Measurements from ENCODE around the gene MCL1. TPM values are rescaled to one million over a fixed set of nuclear protein-coding genes. Genes with fewer than 3 reads are reported as not detected.
"Not testable (repeated sequence)": the region's sequence is repeated elsewhere in the genome, so short reads cannot be mapped to it uniquely, and the experiment has no call there.

Gene MCL1
- total and polyA plus RNA-seq, 2 of the 13 experiments (the other 11 are each of a cell fraction or from before 2014, with no cell fraction given) = 69.5 to 125 TPM

GRCh38 chr1:150626150-150626549, 46.7 kb upstream of the MCL1 start (continued):
- TF ChIP-seq NFAT5 (CRISPR knock-in tag; IDR thresholded peaks at IDR 0.05) = no peak
- TF ChIP-seq CREB1 (IDR thresholded peaks at IDR 0.05) = no peak
- no peak for TF ChIP-seq CREB1 (CRISPR knock-in tag; IDR thresholded peaks at IDR 0.05)
- TF ChIP-seq ZNF501 (CRISPR knock-in tag; IDR thresholded peaks at IDR 0.05) = no peak
- TF ChIP-seq ZNF709 (CRISPR knock-in tag; IDR thresholded peaks at IDR 0.05) = no peak
- TF ChIP-seq ZBTB20 (CRISPR knock-in tag; IDR thresholded peaks at IDR 0.05; ENCODE audit: borderline replicate concordance, low read depth) = no peak
- no peak for TF ChIP-seq ZNF101 (CRISPR knock-in tag; IDR thresholded peaks at IDR 0.05; ENCODE audit: borderline replicate concordance, low read depth)
- TF ChIP-seq REPIN1 (CRISPR knock-in tag; IDR thresholded peaks at IDR 0.05; ENCODE audit: borderline replicate concordance, low read depth) = no peak

GRCh38 chr1:150624546-150624945, 45.1 kb upstream of the MCL1 start:
- ATAC-seq; H3K9me3 ChIP-seq (ENCODE audit: low read length); H3K4me3 ChIP-seq (replicated peaks in 1 of 3; ENCODE audit: insufficient read depth in 1 of 3, low read depth in 2 of 3, low read length in 3 of 3); CTCF ChIA-PET (ENCODE audit: low intra/inter-chr PET ratio, low total read pairs); BruUV-seq (replicated peaks); H3K27ac ChIP-seq (ENCODE audit: extremely low read length, insufficient read depth, low read length); in situ Hi-C loops (cut with HindIII; ENCODE audit: extremely low pct_ligation_motif_present, low pct_unique_long_range_greater_than_20kb); FAIRE-seq; H2AFZ ChIP-seq (ENCODE audit: low read length); H4K20me1 ChIP-seq (ENCODE audit: insufficient read depth, low read length); H3K9ac ChIP-seq (ENCODE audit: insufficient read depth, low read depth, low read length); H3K4me2 ChIP-seq (ENCODE audit: low read depth, low read length); DNase-seq (ENCODE audit: low spot score); H3K27me3 ChIP-seq (ENCODE audit: control insufficient read depth in 1 of 2, insufficient read depth in 2 of 2, low read length in 2 of 2): not testable (repeated sequence)
- intact Hi-C loops (cut with micrococcal nuclease; ENCODE audit: unreplicated experiment) = loop anchor here (5.0 to 10.0 kb wide), 3 partner anchors 70 to 190 kb away; partner anchors contain the start of gene GOLPH3L
- 97% methylated on average over 1 of the region's 1 CpG for WGBS (ENCODE audit: low lambda C conversion rate)
- Histone ChIP-seq H3K4me1 (ENCODE audit: insufficient read depth, low read length) (peaks cover 42% of the 10 kb centered on the region), H3K79me2 (ENCODE audit: insufficient read depth, low read length) (peaks cover 30% of the 10 kb centered on the region), H3K36me3 (replicated peaks in 1 of 2; ENCODE audit: control insufficient read depth in 1 of 2, insufficient read depth in 2 of 2, low read length in 2 of 2) (peaks cover 16 to 61% of the 10 kb centered on the region in 2 experiments)
- POLR2A ChIA-PET = interaction anchor here (0.8 to 0.9 kb wide), 2 partner anchors 45 to 63 kb away, joined by 3 to 4 read pairs; partner anchors contain the start of gene MCL1

GRCh38 chr1:150624134-150624533, 44.7 kb upstream of the MCL1 start:
- H3K9ac ChIP-seq (ENCODE audit: insufficient read depth, low read depth, low read length); H4K20me1 ChIP-seq (ENCODE audit: insufficient read depth, low read length); H3K4me2 ChIP-seq (ENCODE audit: low read depth, low read length); H3K4me3 ChIP-seq (replicated peaks in 1 of 3; ENCODE audit: insufficient read depth in 1 of 3, low read depth in 2 of 3, low read length in 3 of 3); H3K27me3 ChIP-seq (ENCODE audit: control insufficient read depth in 1 of 2, insufficient read depth in 2 of 2, low read length in 2 of 2); H2AFZ ChIP-seq (ENCODE audit: low read length); H3K27ac ChIP-seq (ENCODE audit: extremely low read length, insufficient read depth, low read length); BruUV-seq (replicated peaks); FAIRE-seq; H3K9me3 ChIP-seq (ENCODE audit: low read length); CTCF ChIA-PET (ENCODE audit: low intra/inter-chr PET ratio, low total read pairs); in situ Hi-C loops (cut with HindIII; ENCODE audit: extremely low pct_ligation_motif_present, low pct_unique_long_range_greater_than_20kb); ATAC-seq; DNase-seq (ENCODE audit: low spot score): not testable (repeated sequence)
- peaks cover 17 to 61% of the 10 kb centered on the region in 2 experiments for H3K36me3 ChIP-seq (replicated peaks in 1 of 2; ENCODE audit: control insufficient read depth in 1 of 2, insufficient read depth in 2 of 2, low read length in 2 of 2)
- peaks cover 30% of the 10 kb centered on the region for H3K79me2 ChIP-seq (ENCODE audit: insufficient read depth, low read length)
- POLR2A ChIA-PET = interaction anchor here (0.8 to 0.9 kb wide), 2 partner anchors 45 to 62 kb away, joined by 3 to 4 read pairs; partner anchors contain the start of gene MCL1
- H3K4me1 ChIP-seq (ENCODE audit: insufficient read depth, low read length) = peaks cover 46% of the 10 kb centered on the region
- WGBS (ENCODE audit: low lambda C conversion rate) = 100% methylated on average over 1 of the region's 1 CpG
- intact Hi-C loops (cut with micrococcal nuclease; ENCODE audit: unreplicated experiment) = loop anchor here (5.0 to 10.0 kb wide), 3 partner anchors 71 to 191 kb away; partner anchors contain the start of gene GOLPH3L
